ENCODE results near the gene ZNF506. TPM values are rescaled to one million over a fixed set of nuclear protein-coding genes. Genes with fewer than 3 reads are reported as not detected.

ZNF506 gene
- total and polyA plus RNA-seq, 2 experiments from 2014 or later = 9.9 to 47.1 TPM

DNA sequence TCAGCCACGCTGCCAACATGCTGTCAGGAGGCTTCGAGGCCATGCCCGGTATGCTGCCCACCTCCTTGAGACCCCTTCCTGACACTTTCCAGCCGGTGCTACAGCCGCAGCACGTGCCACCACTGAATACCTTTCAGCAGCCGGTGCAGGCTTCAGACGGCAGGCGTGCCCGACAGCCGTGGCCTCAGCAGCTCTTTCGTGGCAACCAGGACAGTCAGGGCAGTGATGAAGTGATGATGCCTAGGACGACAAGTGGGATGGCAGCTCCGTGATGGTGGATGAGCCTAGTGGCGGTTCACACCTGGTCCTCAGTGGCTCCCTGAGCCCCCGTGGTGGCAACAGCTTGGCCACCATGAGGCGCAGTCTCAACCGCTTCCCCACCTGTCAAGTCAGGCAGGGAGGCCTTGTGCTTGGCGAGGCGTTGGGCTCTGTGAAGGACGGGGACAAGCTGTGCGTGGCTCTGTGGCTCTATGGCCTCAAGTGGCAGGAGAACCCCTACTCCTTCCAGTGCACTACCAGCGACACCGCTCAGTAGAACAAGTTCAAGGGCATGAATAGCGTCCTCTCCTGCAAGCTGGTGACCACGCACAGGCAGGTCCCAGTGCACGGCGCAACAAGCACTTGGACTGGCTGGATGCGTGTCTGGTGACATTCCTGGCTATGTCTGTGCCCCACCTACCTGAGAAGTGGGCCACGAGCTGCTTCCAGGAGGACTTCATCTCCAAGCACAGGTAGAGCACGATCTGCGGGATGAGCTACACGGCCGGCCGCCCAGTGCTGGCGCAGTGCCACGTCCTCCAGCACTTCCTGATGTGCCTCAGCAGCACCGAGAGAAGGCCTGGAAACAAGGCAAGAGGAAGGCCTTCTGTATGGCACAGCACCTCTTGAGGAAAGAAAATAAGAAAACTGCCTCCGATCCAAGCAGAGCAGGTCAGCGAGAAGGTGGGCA, 70.4 kb downstream of the ZNF506 start:
- no peaks in the 10 kb centered on the region for H3K36me3 ChIP-seq (replicated peaks; ENCODE audit: insufficient read depth, low read depth)
- 96% methylated on average over 39 of the region's 40 CpGs for WGBS (ENCODE audit: low lambda C conversion rate, missing lambda C conversion rate)
- no peak overlapping the region for H2AFZ ChIP-seq
- TF ChIP-seq EZH2phosphoT487 (IDR thresholded peaks at IDR 0.05; ENCODE audit: low read depth, severe bottlenecking, unreplicated experiment) = no peak
- H3K4me1 ChIP-seq (ENCODE audit: insufficient read depth) = no peaks in the 10 kb centered on the region
- H3K27ac ChIP-seq = no peak overlapping the region
- no peaks in the 10 kb centered on the region for H3K9me3 ChIP-seq (ENCODE audit: low read depth)
- H3K9me2 ChIP-seq (replicated peaks; ENCODE audit: insufficient read depth) = no peaks in the 10 kb centered on the region
- no peaks in the 10 kb centered on the region for H3K79me2 ChIP-seq
- no peak for DNase-seq (ENCODE audit: low spot score)
- H3K4me3 ChIP-seq = no peak overlapping the region
- H3K4me2 ChIP-seq = no peak overlapping the region
- no peaks in the 10 kb centered on the region for H4K20me1 ChIP-seq (ENCODE audit: insufficient read depth, poor library complexity, severe bottlenecking)
- H3K27me3 ChIP-seq = no peaks in the 10 kb centered on the region

DNA sequence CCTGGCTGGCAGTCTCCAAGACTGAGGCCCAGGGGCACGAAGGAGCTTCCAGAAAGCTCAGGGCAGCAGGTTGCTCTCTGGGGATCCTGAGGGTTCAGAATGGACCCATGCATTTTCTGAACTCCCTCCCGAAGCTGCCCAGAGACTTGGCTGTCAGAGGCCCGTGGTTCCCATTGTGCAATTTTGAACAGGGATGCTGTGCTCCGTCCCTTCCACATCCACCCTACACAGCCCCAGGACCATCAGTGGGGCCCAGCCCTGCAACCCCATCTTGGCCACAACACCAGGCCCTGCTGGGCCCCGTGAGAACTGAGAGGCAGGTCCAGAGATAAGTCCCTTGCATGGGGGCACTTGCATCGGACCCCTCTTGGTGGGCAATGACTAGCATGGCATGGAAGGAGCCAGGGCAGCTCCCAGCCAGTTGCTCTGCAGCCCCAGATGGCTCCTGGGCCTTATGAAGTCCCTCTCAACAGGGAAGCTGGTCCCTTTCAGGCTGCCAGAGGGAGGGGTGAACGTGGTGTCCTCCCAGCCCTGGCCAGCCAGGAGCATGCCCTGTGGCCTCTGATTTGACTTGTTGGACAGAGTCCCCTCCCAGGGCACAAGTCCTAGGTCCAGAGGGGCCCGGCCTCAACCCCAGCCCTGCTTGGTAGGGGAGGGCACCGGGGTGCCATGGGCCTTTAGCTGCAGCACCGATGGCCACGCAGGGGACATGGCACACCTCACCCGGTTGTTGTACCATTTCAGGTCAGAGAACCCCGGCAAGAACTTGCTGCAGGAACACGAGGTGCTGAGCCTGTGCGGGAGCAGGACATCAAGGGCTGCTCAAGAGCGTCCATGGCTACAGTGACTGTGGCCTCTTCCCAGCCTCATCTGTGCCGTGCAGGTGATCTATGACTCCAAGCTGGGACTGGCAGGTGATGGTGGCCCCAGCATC, 71.4 kb downstream of the ZNF506 start:
- no peaks in the 10 kb centered on the region for H3K79me2 ChIP-seq
- H3K36me3 ChIP-seq (replicated peaks; ENCODE audit: insufficient read depth, low read depth) = no peaks in the 10 kb centered on the region
- no peak for DNase-seq (ENCODE audit: low spot score)
- no peak overlapping the region for H2AFZ ChIP-seq
- H3K9me3 ChIP-seq (ENCODE audit: low read depth) = no peaks in the 10 kb centered on the region
- TF ChIP-seq EZH2 (IDR thresholded peaks at IDR 0.05; ENCODE audit: borderline replicate concordance) (no peak), EZH2phosphoT487 (IDR thresholded peaks at IDR 0.05; ENCODE audit: low read depth, severe bottlenecking, unreplicated experiment) (no peak)
- TF ChIP-seq, protein P1, sequence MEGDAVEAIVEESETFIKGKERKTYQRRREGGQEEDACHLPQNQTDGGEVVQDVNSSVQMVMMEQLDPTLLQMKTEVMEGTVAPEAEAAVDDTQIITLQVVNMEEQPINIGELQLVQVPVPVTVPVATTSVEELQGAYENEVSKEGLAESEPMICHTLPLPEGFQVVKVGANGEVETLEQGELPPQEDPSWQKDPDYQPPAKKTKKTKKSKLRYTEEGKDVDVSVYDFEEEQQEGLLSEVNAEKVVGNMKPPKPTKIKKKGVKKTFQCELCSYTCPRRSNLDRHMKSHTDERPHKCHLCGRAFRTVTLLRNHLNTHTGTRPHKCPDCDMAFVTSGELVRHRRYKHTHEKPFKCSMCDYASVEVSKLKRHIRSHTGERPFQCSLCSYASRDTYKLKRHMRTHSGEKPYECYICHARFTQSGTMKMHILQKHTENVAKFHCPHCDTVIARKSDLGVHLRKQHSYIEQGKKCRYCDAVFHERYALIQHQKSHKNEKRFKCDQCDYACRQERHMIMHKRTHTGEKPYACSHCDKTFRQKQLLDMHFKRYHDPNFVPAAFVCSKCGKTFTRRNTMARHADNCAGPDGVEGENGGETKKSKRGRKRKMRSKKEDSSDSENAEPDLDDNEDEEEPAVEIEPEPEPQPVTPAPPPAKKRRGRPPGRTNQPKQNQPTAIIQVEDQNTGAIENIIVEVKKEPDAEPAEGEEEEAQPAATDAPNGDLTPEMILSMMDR (IDR thresholded peaks at IDR 0.05; ENCODE audit: poor library complexity) = no peak
- no peak overlapping the region for H3K4me3 ChIP-seq
- no peaks in the 10 kb centered on the region for H3K9me2 ChIP-seq (replicated peaks; ENCODE audit: insufficient read depth)
- H3K4me1 ChIP-seq (ENCODE audit: insufficient read depth) = no peaks in the 10 kb centered on the region
- no peaks in the 10 kb centered on the region for H3K27me3 ChIP-seq
- H3K4me2 ChIP-seq = no peak overlapping the region
- H3K27ac ChIP-seq = no peak overlapping the region
- 89% methylated on average over 17 of the region's 17 CpGs for WGBS (ENCODE audit: low lambda C conversion rate, missing lambda C conversion rate)
- H4K20me1 ChIP-seq (ENCODE audit: insufficient read depth, poor library complexity, severe bottlenecking) = no peaks in the 10 kb centered on the region

DNA sequence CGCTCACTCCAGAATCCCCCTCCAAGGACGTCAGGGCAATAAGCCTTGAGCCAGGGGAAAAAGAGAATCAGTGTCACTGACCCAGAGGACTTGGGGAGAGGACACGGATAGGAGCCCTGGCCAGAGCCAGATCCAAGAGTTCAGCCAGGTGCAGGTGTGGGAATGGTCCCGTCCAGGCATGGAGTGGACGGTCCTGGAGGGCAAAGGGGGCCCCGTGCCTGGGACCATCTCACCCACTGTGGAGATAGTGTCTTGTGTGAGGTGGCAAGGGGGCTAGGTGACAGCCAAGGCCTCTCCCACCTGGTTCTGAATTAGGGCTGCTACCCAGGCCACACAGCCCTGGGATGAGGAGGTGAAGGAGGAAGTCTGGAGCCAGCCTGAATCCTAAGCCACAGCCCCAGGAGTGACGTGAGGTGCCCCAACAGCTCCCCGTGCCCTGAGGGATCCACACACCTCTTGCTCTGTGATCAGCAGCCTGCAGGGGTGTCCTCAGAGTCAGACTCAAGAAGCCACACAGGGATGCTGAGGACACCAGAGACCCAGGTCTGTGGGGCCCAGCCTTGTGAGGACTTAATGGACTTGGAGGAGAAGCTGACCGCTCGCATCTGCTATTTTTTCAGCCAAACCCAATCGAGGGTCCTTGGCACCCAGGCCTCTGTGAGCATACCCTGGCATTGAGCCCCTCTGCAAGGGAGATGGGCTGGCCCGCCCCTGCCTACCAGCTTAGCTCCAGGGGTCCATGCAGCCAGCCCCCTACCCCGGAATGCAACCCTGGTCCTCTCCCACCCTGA, 72.2 kb downstream of the ZNF506 start:
- TF ChIP-seq, protein P1 (IDR thresholded peaks at IDR 0.05; ENCODE audit: poor library complexity) = no peak
- TF ChIP-seq EZH2phosphoT487 (IDR thresholded peaks at IDR 0.05; ENCODE audit: low read depth, severe bottlenecking, unreplicated experiment) = no peak
- no peak for TF ChIP-seq EZH2 (IDR thresholded peaks at IDR 0.05; ENCODE audit: borderline replicate concordance)
- no peak for DNase-seq (ENCODE audit: low spot score)
- no peaks in the 10 kb centered on the region for H3K4me1 ChIP-seq (ENCODE audit: insufficient read depth)
- H2AFZ ChIP-seq = no peak overlapping the region
- H3K36me3 ChIP-seq (replicated peaks; ENCODE audit: insufficient read depth, low read depth) = no peaks in the 10 kb centered on the region
- H3K79me2 ChIP-seq = no peaks in the 10 kb centered on the region
- no peaks in the 10 kb centered on the region for H3K27me3 ChIP-seq
- no peak overlapping the region for H3K27ac ChIP-seq
- H4K20me1 ChIP-seq (ENCODE audit: insufficient read depth, poor library complexity, severe bottlenecking) = no peaks in the 10 kb centered on the region
- no peaks in the 10 kb centered on the region for H3K9me3 ChIP-seq (ENCODE audit: low read depth)
- 81% methylated on average over 13 of the region's 13 CpGs for WGBS (ENCODE audit: low lambda C conversion rate, missing lambda C conversion rate)
- no peak overlapping the region for H3K4me3 ChIP-seq
- no peak overlapping the region for H3K4me2 ChIP-seq
- H3K9me2 ChIP-seq (replicated peaks; ENCODE audit: insufficient read depth) = no peaks in the 10 kb centered on the region
